ENCODE data around the gene HPS3.

HPS3 gene

GRCh38 chr3:149120051-149120972 is 9.1 kb upstream of the HPS3 start:
- DNase-seq (ENCODE audit: low read depth in 2 of 3, low spot score in 1 of 3) = peak in 1 of 3 donors; percentile 33

GRCh38 chr3:149122721-149123578 is 6.5 kb upstream of the HPS3 start:
- no peak for DNase-seq (ENCODE audit: low read depth in 2 of 3, low spot score in 1 of 3)

- DNase-seq (ENCODE audit: low read depth in 2 of 3, low spot score in 1 of 3) = no peak
Observed at GRCh38 chr3:149128821-149129220, 617 bp upstream of the HPS3 start.

- DNase-seq (ENCODE audit: low read depth in 2 of 3, low spot score in 1 of 3) = no peak
Observed at GRCh38 chr3:149131589-149131988, 2.2 kb downstream of the HPS3 start.

- DNase-seq (ENCODE audit: low read depth in 2 of 3, low spot score in 1 of 3) = no peak
Observed at GRCh38 chr3:149134575-149134974, 5.1 kb downstream of the HPS3 start.

GRCh38 chr3:149142682-149143081 is 13.2 kb downstream of the HPS3 start:
- no peak for DNase-seq (ENCODE audit: low read depth in 2 of 3, low spot score in 1 of 3)

GRCh38 chr3:149145356-149145755 is 15.9 kb downstream of the HPS3 start:
- DNase-seq (ENCODE audit: low read depth in 2 of 3, low spot score in 1 of 3) = no peak

GRCh38 chr3:149145974-149146373 is 16.5 kb downstream of the HPS3 start:
- no peak for DNase-seq (ENCODE audit: low read depth in 2 of 3, low spot score in 1 of 3)

GRCh38 chr3:149150436-149150835 is 21.0 kb downstream of the HPS3 start:
- DNase-seq (ENCODE audit: low read depth in 2 of 3, low spot score in 1 of 3) = no peak

- DNase-seq (ENCODE audit: low read depth in 2 of 3, low spot score in 1 of 3) = no peak
Observed at GRCh38 chr3:149151843-149152242, 22.4 kb downstream of the HPS3 start.

GRCh38 chr3:149152420-149152819 is 23.0 kb downstream of the HPS3 start:
- no peak for DNase-seq (ENCODE audit: low read depth in 2 of 3, low spot score in 1 of 3)

- no peak for DNase-seq (ENCODE audit: low read depth in 2 of 3, low spot score in 1 of 3)
Observed at GRCh38 chr3:149153402-149153801, 24.0 kb downstream of the HPS3 start.

GRCh38 chr3:149160754-149161300 is 31.4 kb downstream of the HPS3 start:
- no peak for DNase-seq (ENCODE audit: low read depth in 2 of 3, low spot score in 1 of 3)

GRCh38 chr3:149162007-149162406 is 32.6 kb downstream of the HPS3 start:
- no peak for DNase-seq (ENCODE audit: low read depth in 2 of 3, low spot score in 1 of 3)

- DNase-seq (ENCODE audit: low read depth in 2 of 3, low spot score in 1 of 3) = no peak
Observed at GRCh38 chr3:149163066-149163465, 33.6 kb downstream of the HPS3 start.

GRCh38 chr3:149167898-149168297 is 38.5 kb downstream of the HPS3 start:
- DNase-seq (ENCODE audit: low read depth in 2 of 3, low spot score in 1 of 3) = no peak

- no peak for DNase-seq (ENCODE audit: low read depth in 2 of 3, low spot score in 1 of 3)
Observed at GRCh38 chr3:149170672-149171071, 41.2 kb downstream of the HPS3 start.

GRCh38 chr3:149174901-149175300 is 45.5 kb downstream of the HPS3 start:
- DNase-seq (ENCODE audit: low read depth in 2 of 3, low spot score in 1 of 3) = peak in 1 of 3 donors; percentile 1

- no peak for DNase-seq (ENCODE audit: low read depth in 2 of 3, low spot score in 1 of 3)
Observed at GRCh38 chr3:149177122-149177521, 47.7 kb downstream of the HPS3 start.

GRCh38 chr3:149179220-149179619 is 49.8 kb downstream of the HPS3 start:
- no peak for DNase-seq (ENCODE audit: low read depth in 2 of 3, low spot score in 1 of 3)

- DNase-seq (ENCODE audit: low read depth in 2 of 3, low spot score in 1 of 3) = no peak
Observed at GRCh38 chr3:149180057-149180573, 50.7 kb downstream of the HPS3 start.

Data from stimulated activated CD4-positive, alpha-beta T cell treated with anti-CD3 and anti-CD28 coated beads, Interleukin-12 subunit alpha, Interleukin-12 subunit beta, amount 100 ng/mL, for 48 hours (primary cell).